Peyer's patch (tissue), 4 donors: ENCODE measurements around the gene ATPAF2.

Source experiments
- CTCF ChIP-seq, 6 experiments: fragments of 450-650 bp in 4 of 6; fragments of 200-600 bp in 2 of 6; sonication (generic) in 1 of 6; IDR thresholded peaks; one replicate each; pipeline ENCODE4 v1.5.1; 2017 to 2019; ENCODE audit warnings: antibody characterized with exemption in 6 of 6, mild to moderate bottlenecking in 3 of 6, moderate library complexity in 1 of 6
- POLR2A ChIP-seq, 2 donors: fragments of 450-650 bp; IDR thresholded peaks; one replicate each; pipeline ENCODE4 v1.5.1; 2017; ENCODE audit warnings: antibody characterized with exemption in 2 of 2, mild to moderate bottlenecking in 2 of 2, moderate library complexity in 2 of 2

DNA sequence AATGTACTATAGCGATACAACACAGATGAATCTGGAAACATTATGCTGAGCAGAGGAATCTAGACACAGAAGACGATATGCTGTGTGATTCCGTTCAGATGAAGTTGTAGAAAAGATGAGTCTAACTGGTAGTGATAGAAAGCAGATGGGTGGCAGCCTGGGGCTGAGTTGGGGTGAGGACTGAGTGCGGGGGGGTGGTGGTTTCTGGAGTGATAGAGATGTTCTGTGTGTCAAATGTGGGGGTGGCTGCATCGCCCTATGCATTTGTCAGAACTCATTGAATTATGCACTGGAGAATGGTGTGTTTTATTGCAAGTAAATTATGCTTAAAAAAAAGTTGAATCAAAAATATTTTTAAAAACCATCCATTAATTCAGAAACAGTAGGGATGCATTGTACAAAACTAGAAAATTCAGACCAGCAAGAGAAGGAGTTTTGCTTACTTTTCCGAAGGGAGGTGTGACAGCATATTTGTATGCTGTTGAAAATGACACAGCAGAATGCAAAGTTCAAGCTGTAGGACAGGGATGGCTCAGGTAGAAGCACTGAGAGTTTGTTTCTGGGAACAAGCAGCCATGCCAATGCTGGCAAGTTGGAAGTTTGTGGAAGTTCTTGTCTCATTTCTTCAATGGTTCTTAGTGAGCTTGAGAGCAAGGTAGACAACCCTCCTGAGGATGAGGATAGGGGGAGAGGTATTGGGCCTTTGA, 35.8 kb upstream of the ATPAF2 start:
- TF ChIP-seq CTCF (IDR thresholded peaks at IDR 0.05): no peak
- no peak for TF ChIP-seq POLR2A (IDR thresholded peaks at IDR 0.05)
